CD4-positive, alpha-beta T cell (primary cell): Measurements from ENCODE around the gene SLC38A5. TPM values are rescaled to one million over a fixed set of nuclear protein-coding genes. Genes with fewer than 3 reads are reported as not detected.

Experiments used
- ATAC-seq: fragments of 200-7000 bp; cut with Tn5 transposase; one replicate; pipeline ENCODE4 v1.10.0; 2022; ENCODE audit warnings: mild to moderate bottlenecking; ENCODE audit not compliant: poor library complexity
- CTCF ChIA-PET: fragments of 350-600 bp; sonication (Branson Sonifier 250); formaldehyde crosslinking; loops from one replicate; lab custom pipeline; 2021; ENCODE audit warnings: antibody characterized with exemption, inconsistent platforms; lab: Charles Lee
- POLR2A ChIA-PET: fragments of 350-600 bp; sonication (Branson Sonifier 250); formaldehyde crosslinking; loops from one replicate; lab custom pipeline; 2021; ENCODE audit warnings: antibody characterized with exemption, inconsistent platforms; lab: Charles Lee
- DNase-seq, 14 experiments: peaks; one replicate each; pipeline ENCODE4 v3.0.0-alpha.2; 2013 to 2020; ENCODE audit warnings: mixed read lengths in 2 of 14
- H3K27ac ChIP-seq, 2 donors: one replicate each; pipeline versions ENCODE4 v1.5.1 to v1.7.0; 2013; ENCODE audit warnings: low read length in 2 of 2, low read depth in 1 of 2, mild to moderate bottlenecking in 1 of 2
- H3K27me3 ChIP-seq, 2 experiments: 1 replicate in 1 of 2; 2 replicates in 1 of 2; pipeline versions ENCODE4 v1.6.1 to v1.7.0; 2013; ENCODE audit warnings: low read length in 2 of 2, control low read depth in 1 of 2, mild to moderate bottlenecking in 1 of 2, moderate library complexity in 1 of 2; ENCODE audit not compliant: insufficient read depth in 2 of 2, control insufficient read depth in 1 of 2
- H3K36me3 ChIP-seq: one replicate; pipeline ENCODE4 v1.6.1; 2013; ENCODE audit warnings: low read length, control low read depth; ENCODE audit not compliant: insufficient read depth
- H3K4me1 ChIP-seq: one replicate; pipeline ENCODE4 v1.6.1; 2013; ENCODE audit warnings: low read length, control low read depth; ENCODE audit not compliant: insufficient read depth
- H3K4me3 ChIP-seq: one replicate; pipeline ENCODE4 v1.5.1; 2013; ENCODE audit warnings: mild to moderate bottlenecking, low read length, moderate library complexity
- H3K9me3 ChIP-seq, 2 experiments: 1 replicate in 1 of 2; 2 replicates in 1 of 2; pipeline versions ENCODE4 v1.6.1 to v1.7.0; 2013; ENCODE audit warnings: low read length in 2 of 2, mild to moderate bottlenecking in 2 of 2, control low read depth in 1 of 2, moderate library complexity in 1 of 2; ENCODE audit not compliant: control insufficient read depth in 1 of 2, insufficient read depth in 1 of 2
- H3K27ac Mint-ChIP-seq: one replicate; pipeline ENCODE4 v1.8.0; 2020; ENCODE audit warnings: mixed read lengths
- H3K27me3 Mint-ChIP-seq: one replicate; pipeline ENCODE4 v1.8.0; 2021; ENCODE audit warnings: mixed read lengths
- H3K36me3 Mint-ChIP-seq: one replicate; pipeline ENCODE4 v1.8.0; 2021; ENCODE audit warnings: low read depth, mixed read lengths
- H3K4me1 Mint-ChIP-seq: one replicate; pipeline ENCODE4 v1.8.0; 2021; ENCODE audit warnings: low read depth, mixed read lengths
- H3K4me3 Mint-ChIP-seq: one replicate; pipeline ENCODE4 v1.8.0; 2020; ENCODE audit warnings: mild to moderate bottlenecking, mixed read lengths
- H3K9me3 Mint-ChIP-seq: one replicate; pipeline ENCODE4 v1.8.0; 2020; ENCODE audit warnings: mixed read lengths
- CTCF ChIP-seq: fragments of 200-600 bp; IDR thresholded peaks from one replicate; pipeline ENCODE4 v1.8.0; 2022; ENCODE audit warnings: antibody characterized with exemption, mild to moderate bottlenecking
- intact Hi-C, 2 experiments: fragments of 100-400 bp; cut with DNase I in 1 of 2; cut with micrococcal nuclease in 1 of 2; formaldehyde crosslinking; loops; one replicate each; pipeline versions ENCODE4 v1.15.1 to v1.9.0; 2023 to 2025; cut with DNase I, micrococcal nuclease
- total RNA-seq, 174 experiments: library from RNA in 2 of 174; stranded (reverse) in 2 of 174; gene quantifications; one replicate each; pipeline ENCODE4 v1.2.3 and lab custom pipeline; 2021 to 2026

Gene SLC38A5
- total RNA-seq, 2 experiments from 2014 or later = 7.0 to 8.3 TPM

- ATAC-seq (no peak), DNase-seq (no peak)
- no peaks in the 10 kb centered on the region for H3K27me3 Mint-ChIP-seq
- H3K9me3 Mint-ChIP-seq = no peaks in the 10 kb centered on the region
- peaks cover 53% of the 10 kb centered on the region for H3K36me3 Mint-ChIP-seq
- Histone ChIP-seq H3K36me3 (peaks cover 40% of the 10 kb centered on the region), H3K9me3 (no peaks in the 10 kb centered on the region), H3K4me1 (peaks cover 22% of the 10 kb centered on the region), H3K27ac (no peak overlapping the region), H3K27me3 (no peaks in the 10 kb centered on the region), H3K4me3 (no peak overlapping the region)
- H3K4me3 Mint-ChIP-seq = no peak overlapping the region
- ChIA-PET POLR2A (no interaction called here), CTCF (no interaction called here)
- peak overlapping the region; percentile 14 for H3K27ac Mint-ChIP-seq
- TF ChIP-seq CTCF = no peak
- peaks cover 23% of the 10 kb centered on the region for H3K4me1 Mint-ChIP-seq
- intact Hi-C loops = loop anchor here (5.0 to 10.0 kb wide), 5 partner anchors 43 to 824 kb away; partner anchors contain the start of genes EBP (in 2 of the 2), TBC1D25 (in 2 of the 2), ELK1 (in 1 of the 2) and RBM3 (in 1 of the 2)
These were observed 8.7 kb upstream of the SLC38A5 start for GRCh38 chrX:48478806-48479205.

- H3K27me3 Mint-ChIP-seq = no peaks in the 10 kb centered on the region
- peak overlapping the region; percentile 14 for H3K27ac Mint-ChIP-seq
- intact Hi-C loops = loop anchor here (2.0 to 10.0 kb wide), 6 partner anchors 31 to 823 kb away; partner anchors contain the start of genes EBP (in 2 of the 2), TBC1D25 (in 2 of the 2), ELK1 (in 1 of the 2) and PORCN (in 1 of the 2)
- Histone ChIP-seq H3K36me3 (peaks cover 35% of the 10 kb centered on the region), H3K27me3 (no peaks in the 10 kb centered on the region), H3K4me1 (peaks cover 22% of the 10 kb centered on the region), H3K4me3 (no peak overlapping the region), H3K27ac (no peak overlapping the region), H3K9me3 (no peaks in the 10 kb centered on the region)
- no peak for ATAC-seq
- DNase-seq = no peak
- H3K36me3 Mint-ChIP-seq = peaks cover 49% of the 10 kb centered on the region
- peak overlapping the region; percentile 90 for H3K4me3 Mint-ChIP-seq
- no peak for TF ChIP-seq CTCF
- no peaks in the 10 kb centered on the region for H3K9me3 Mint-ChIP-seq
- CTCF ChIA-PET = no interaction called here
- POLR2A ChIA-PET = no interaction called here
- H3K4me1 Mint-ChIP-seq = peaks cover 23% of the 10 kb centered on the region
These were observed 8.1 kb upstream of the SLC38A5 start for GRCh38 chrX:48477960-48478755.

- Histone ChIP-seq H3K4me3 (peak overlapping the region; percentile 92), H3K27me3 (no peaks in the 10 kb centered on the region), H3K9me3 (no peaks in the 10 kb centered on the region), H3K27ac (peak overlapping the region; percentile 73 to 79), H3K4me1 (peaks cover 22% of the 10 kb centered on the region), H3K36me3 (peaks cover 26% of the 10 kb centered on the region)
- CTCF ChIA-PET = no interaction called here
- no peaks in the 10 kb centered on the region for H3K9me3 Mint-ChIP-seq
- ATAC-seq (no peak), DNase-seq (no peak)
- H3K4me3 Mint-ChIP-seq = peak overlapping the region; percentile 90
- POLR2A ChIA-PET = interaction anchor here (0.7 to 1.0 kb wide), 2 partner anchors 63 to 325 kb away, joined by 3 read pairs; partner anchors contain the start of genes HDAC6 and TBC1D25
- no peaks in the 10 kb centered on the region for H3K27me3 Mint-ChIP-seq
- H3K27ac Mint-ChIP-seq = peak overlapping the region; percentile 74
- H3K36me3 Mint-ChIP-seq = peaks cover 38% of the 10 kb centered on the region
- intact Hi-C loops = loop anchor here (2.0 to 10.0 kb wide), 6 partner anchors 32 to 822 kb away; partner anchors contain the start of genes EBP (in 2 of the 2), TBC1D25 (in 2 of the 2), ELK1 (in 1 of the 2) and PORCN (in 1 of the 2)
- peaks cover 23% of the 10 kb centered on the region for H3K4me1 Mint-ChIP-seq
- TF ChIP-seq CTCF = no peak
These were observed 6.9 kb upstream of the SLC38A5 start for GRCh38 chrX:48476919-48477318.
